HepG2 (cell line): ENCODE data around the gene PRKAR2A. TPM values are rescaled to one million over a fixed set of nuclear protein-coding genes. Genes with fewer than 3 reads are reported as not detected.
A peak's percentile ranks its signal among the peaks of the same experiment; 100 is the strongest.

Experiments
- CHCHD3 ChIP-seq: sonication (generic); formaldehyde crosslinking; IDR thresholded peaks from 2 replicates; pipeline ENCODE4 v1.8.0; 2022; ENCODE audit warnings: mild to moderate bottlenecking, missing genetic modification reagents, moderate library complexity
- FLYWCH1 ChIP-seq: sonication (generic); formaldehyde crosslinking; IDR thresholded peaks from 2 replicates; pipeline ENCODE4 v1.8.1; 2023; ENCODE audit warnings: mild to moderate bottlenecking, missing genetic modification reagents
- ISL2 ChIP-seq: sonication (generic); formaldehyde crosslinking; IDR thresholded peaks from 2 replicates; pipeline ENCODE4 v1.5.0; 2020; ENCODE audit warnings: missing genetic modification reagents
- NBN ChIP-seq: fragments of 450-650 bp; conservative IDR thresholded peaks from 2 replicates; pipeline ENCODE4 v1.6.1; 2017
- POLR2A ChIP-seq, 2 experiments: IDR thresholded peaks; 2 replicates each; pipeline ENCODE4 v1.6.1; 2011; ENCODE audit warnings: low read depth in 2 of 2, low read length in 2 of 2, mild to moderate bottlenecking in 1 of 2, moderate library complexity in 1 of 2; ENCODE audit not compliant: insufficient read depth in 1 of 2
- POLR2AphosphoS5 ChIP-seq: IDR thresholded peaks from 2 replicates; pipeline ENCODE4 v1.6.1; 2012; ENCODE audit warnings: low read depth, low read length
- RFXAP ChIP-seq: sonication (generic); formaldehyde crosslinking; IDR thresholded peaks from 2 replicates; pipeline ENCODE4 v1.4.0; 2020; ENCODE audit warnings: missing genetic modification reagents, borderline replicate concordance
- ZBTB42 ChIP-seq: sonication (generic); formaldehyde crosslinking; IDR thresholded peaks from 2 replicates; pipeline ENCODE4 v1.5.0; 2020; ENCODE audit warnings: mild to moderate bottlenecking, missing genetic modification reagents
- ZC3H4 ChIP-seq: sonication (generic); formaldehyde crosslinking; IDR thresholded peaks from 2 replicates; pipeline ENCODE4 v1.4.0; 2020; ENCODE audit warnings: missing genetic modification reagents, borderline replicate concordance
- ZNF263 ChIP-seq: sonication (generic); formaldehyde crosslinking; IDR thresholded peaks from 2 replicates; pipeline ENCODE4 v1.4.0; 2020; ENCODE audit warnings: missing genetic modification reagents
- ZNF431 ChIP-seq: sonication (generic); formaldehyde crosslinking; IDR thresholded peaks from 2 replicates; pipeline ENCODE4 v1.9.0; 2022; ENCODE audit warnings: missing genetic modification reagents, low read depth, mild to moderate bottlenecking, borderline replicate concordance
- ZNF607 ChIP-seq: sonication (generic); formaldehyde crosslinking; IDR thresholded peaks from 2 replicates; pipeline ENCODE4 v1.5.1; 2020; ENCODE audit warnings: missing genetic modification reagents, mild to moderate bottlenecking, borderline replicate concordance
- ZNF670 ChIP-seq: sonication (generic); formaldehyde crosslinking; IDR thresholded peaks from 2 replicates; pipeline ENCODE4 v1.8.0; 2022; ENCODE audit warnings: mild to moderate bottlenecking, missing genetic modification reagents, borderline replicate concordance
- ZNF781 ChIP-seq: sonication (generic); formaldehyde crosslinking; IDR thresholded peaks from 2 replicates; pipeline ENCODE4 v1.5.1; 2020; ENCODE audit warnings: borderline replicate concordance, mild to moderate bottlenecking, missing genetic modification reagents; ENCODE audit errors: not compliant biosample characterization
- polyA plus RNA-seq, 8 experiments: library from polyadenylated mRNA; depleted of rRNA in 3 of 8; stranded (reverse) in 7 of 8; unstranded in 1 of 8; fragments of >200 nt; fragmentation: Illumina TruSeq in 4 of 8; extraction: Trizol in 4 of 8; gene quantifications; 2 replicates each; pipeline versions ENCODE4 v1.2.1 to v1.2.3, GENCODE V29; 2011 to 2016; ENCODE audit warnings: low read depth in 4 of 8, missing spikeins in 1 of 8, mixed read lengths in 1 of 8; ENCODE audit not compliant: insufficient read depth in 1 of 8
- total RNA-seq, 5 experiments: library from RNA; depleted of rRNA; stranded (reverse); fragments of >200 nt; fragmentation: Illumina TruSeq; extraction: Trizol; gene quantifications; 2 replicates each; pipeline ENCODE4 v1.2.3, GENCODE V29; 2016; ENCODE audit warnings: low read depth in 1 of 5
- TF ChIP-seq, protein P1 (sequence below): IDR thresholded peaks from 2 replicates; pipeline ENCODE4 v1.6.1; 2018; ENCODE audit warnings: missing genetic modification reagents, mild to moderate bottlenecking, missing compliant biosample characterization
- TF ChIP-seq, protein P2 (sequence below): sonication (generic); formaldehyde crosslinking; IDR thresholded peaks from 2 replicates; pipeline ENCODE4 v1.4.0; 2020; ENCODE audit warnings: missing genetic modification reagents, borderline replicate concordance
- TF ChIP-seq, protein P3 (sequence below): sonication (generic); formaldehyde crosslinking; conservative IDR thresholded peaks from 2 replicates; pipeline ENCODE4 v1.8.0; 2022; ENCODE audit warnings: missing genetic modification reagents
- TF ChIP-seq, protein P4 (sequence below): sonication (generic); formaldehyde crosslinking; IDR thresholded peaks from 2 replicates; pipeline ENCODE4 v1.8.1; 2022; ENCODE audit warnings: low read depth, mild to moderate bottlenecking, missing genetic modification reagents

PRKAR2A gene
- total and polyA plus RNA-seq, 2 of the 13 experiments (the other 11 are each of a cell fraction or from before 2014, with no cell fraction given): 11.8 to 29.2 TPM

DNA sequence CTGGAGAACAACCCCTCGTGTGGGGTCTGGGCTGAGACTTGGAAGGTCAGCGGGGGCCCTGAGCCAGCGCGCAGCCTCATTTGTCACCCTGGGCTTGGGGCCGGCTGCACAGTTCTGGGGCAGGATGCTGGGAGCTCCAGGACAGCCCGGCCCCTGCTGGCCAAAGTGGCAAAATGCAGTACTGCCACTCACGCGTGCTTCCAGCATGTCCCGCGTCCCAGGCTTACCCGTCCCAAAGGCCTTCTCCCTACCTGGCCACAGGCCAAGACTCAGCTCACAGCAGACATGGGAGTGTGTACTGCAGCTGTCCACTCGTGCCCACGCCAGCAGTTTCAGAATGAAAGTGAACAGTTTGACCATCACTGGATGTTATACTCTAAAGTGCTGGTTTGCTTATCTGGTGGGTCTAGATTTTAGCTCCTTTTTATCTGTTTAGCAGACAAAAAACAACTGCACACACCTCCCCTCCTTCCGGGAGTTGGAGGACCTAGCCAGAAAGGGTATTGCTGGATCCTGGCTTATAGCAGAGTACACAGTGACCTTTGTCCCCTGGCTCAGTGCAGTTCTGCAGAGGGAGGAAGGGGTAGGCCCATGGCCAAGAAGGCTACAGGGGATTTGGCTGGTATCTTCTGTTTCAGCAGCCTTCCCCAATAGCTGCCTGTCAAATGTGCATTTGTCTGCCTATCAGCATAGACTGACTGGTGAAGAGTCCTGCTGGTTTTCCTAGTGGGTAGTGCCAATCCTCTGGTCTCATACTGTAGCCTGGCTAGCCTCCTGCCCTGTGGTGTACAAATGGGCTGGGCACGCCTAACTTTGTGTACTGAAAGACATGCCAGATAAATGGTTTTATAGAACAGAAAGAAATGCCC, 107.5 kb downstream of the PRKAR2A start (continued):
- TF ChIP-seq, protein P1, sequence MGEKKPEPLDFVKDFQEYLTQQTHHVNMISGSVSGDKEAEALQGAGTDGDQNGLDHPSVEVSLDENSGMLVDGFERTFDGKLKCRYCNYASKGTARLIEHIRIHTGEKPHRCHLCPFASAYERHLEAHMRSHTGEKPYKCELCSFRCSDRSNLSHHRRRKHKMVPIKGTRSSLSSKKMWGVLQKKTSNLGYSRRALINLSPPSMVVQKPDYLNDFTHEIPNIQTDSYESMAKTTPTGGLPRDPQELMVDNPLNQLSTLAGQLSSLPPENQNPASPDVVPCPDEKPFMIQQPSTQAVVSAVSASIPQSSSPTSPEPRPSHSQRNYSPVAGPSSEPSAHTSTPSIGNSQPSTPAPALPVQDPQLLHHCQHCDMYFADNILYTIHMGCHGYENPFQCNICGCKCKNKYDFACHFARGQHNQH: peak; percentile 46; the same call in 1 of the 2 replicates
- TF ChIP-seq, protein P2, sequence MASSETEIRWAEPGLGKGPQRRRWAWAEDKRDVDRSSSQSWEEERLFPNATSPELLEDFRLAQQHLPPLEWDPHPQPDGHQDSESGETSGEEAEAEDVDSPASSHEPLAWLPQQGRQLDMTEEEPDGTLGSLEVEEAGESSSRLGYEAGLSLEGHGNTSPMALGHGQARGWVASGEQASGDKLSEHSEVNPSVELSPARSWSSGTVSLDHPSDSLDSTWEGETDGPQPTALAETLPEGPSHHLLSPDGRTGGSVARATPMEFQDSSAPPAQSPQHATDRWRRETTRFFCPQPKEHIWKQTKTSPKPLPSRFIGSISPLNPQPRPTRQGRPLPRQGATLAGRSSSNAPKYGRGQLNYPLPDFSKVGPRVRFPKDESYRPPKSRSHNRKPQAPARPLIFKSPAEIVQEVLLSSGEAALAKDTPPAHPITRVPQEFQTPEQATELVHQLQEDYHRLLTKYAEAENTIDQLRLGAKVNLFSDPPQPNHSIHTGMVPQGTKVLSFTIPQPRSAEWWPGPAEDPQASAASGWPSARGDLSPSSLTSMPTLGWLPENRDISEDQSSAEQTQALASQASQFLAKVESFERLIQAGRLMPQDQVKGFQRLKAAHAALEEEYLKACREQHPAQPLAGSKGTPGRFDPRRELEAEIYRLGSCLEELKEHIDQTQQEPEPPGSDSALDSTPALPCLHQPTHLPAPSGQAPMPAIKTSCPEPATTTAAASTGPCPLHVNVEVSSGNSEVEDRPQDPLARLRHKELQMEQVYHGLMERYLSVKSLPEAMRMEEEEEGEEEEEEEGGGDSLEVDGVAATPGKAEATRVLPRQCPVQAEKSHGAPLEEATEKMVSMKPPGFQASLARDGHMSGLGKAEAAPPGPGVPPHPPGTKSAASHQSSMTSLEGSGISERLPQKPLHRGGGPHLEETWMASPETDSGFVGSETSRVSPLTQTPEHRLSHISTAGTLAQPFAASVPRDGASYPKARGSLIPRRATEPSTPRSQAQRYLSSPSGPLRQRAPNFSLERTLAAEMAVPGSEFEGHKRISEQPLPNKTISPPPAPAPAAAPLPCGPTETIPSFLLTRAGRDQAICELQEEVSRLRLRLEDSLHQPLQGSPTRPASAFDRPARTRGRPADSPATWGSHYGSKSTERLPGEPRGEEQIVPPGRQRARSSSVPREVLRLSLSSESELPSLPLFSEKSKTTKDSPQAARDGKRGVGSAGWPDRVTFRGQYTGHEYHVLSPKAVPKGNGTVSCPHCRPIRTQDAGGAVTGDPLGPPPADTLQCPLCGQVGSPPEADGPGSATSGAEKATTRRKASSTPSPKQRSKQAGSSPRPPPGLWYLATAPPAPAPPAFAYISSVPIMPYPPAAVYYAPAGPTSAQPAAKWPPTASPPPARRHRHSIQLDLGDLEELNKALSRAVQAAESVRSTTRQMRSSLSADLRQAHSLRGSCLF (CRISPR knock-in tag): no peak
- TF ChIP-seq, protein P3, sequence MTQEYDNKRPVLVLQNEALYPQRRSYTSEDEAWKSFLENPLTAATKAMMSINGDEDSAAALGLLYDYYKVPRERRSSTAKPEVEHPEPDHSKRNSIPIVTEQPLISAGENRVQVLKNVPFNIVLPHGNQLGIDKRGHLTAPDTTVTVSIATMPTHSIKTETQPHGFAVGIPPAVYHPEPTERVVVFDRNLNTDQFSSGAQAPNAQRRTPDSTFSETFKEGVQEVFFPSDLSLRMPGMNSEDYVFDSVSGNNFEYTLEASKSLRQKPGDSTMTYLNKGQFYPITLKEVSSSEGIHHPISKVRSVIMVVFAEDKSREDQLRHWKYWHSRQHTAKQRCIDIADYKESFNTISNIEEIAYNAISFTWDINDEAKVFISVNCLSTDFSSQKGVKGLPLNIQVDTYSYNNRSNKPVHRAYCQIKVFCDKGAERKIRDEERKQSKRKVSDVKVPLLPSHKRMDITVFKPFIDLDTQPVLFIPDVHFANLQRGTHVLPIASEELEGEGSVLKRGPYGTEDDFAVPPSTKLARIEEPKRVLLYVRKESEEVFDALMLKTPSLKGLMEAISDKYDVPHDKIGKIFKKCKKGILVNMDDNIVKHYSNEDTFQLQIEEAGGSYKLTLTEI (CRISPR knock-in tag): no peak
- TF ChIP-seq ZNF263 (CRISPR knock-in tag): no peak
- TF ChIP-seq ZNF607 (CRISPR knock-in tag): peak; percentile 50; the same call in 1 of the 2 replicates
- no peak for TF ChIP-seq ISL2 (CRISPR knock-in tag)
- no peak for TF ChIP-seq ZC3H4 (CRISPR knock-in tag)
- TF ChIP-seq ZNF781: peak; percentile 50
- no peak for TF ChIP-seq CHCHD3
- TF ChIP-seq RFXAP (CRISPR knock-in tag): no peak
- TF ChIP-seq ZBTB42: no peak
- no peak; the same call in 1 of the 2 replicates for TF ChIP-seq POLR2AphosphoS5
- no peak for TF ChIP-seq NBN
- peak; percentile 54 to 70; a peak in 3 of 4 replicates for TF ChIP-seq POLR2A (IDR thresholded peaks at IDR 0.05; ENCODE audit: insufficient read depth in 1 of 2, low read depth in 2 of 2, low read length in 2 of 2)
- TF ChIP-seq FLYWCH1 (CRISPR knock-in tag): no peak
- 0 out of 2 replicates have a peak, but pooled peaks have one; percentile 35 for TF ChIP-seq ZNF431 (CRISPR knock-in tag)
- no peak for TF ChIP-seq ZNF670
- TF ChIP-seq, protein P4, sequence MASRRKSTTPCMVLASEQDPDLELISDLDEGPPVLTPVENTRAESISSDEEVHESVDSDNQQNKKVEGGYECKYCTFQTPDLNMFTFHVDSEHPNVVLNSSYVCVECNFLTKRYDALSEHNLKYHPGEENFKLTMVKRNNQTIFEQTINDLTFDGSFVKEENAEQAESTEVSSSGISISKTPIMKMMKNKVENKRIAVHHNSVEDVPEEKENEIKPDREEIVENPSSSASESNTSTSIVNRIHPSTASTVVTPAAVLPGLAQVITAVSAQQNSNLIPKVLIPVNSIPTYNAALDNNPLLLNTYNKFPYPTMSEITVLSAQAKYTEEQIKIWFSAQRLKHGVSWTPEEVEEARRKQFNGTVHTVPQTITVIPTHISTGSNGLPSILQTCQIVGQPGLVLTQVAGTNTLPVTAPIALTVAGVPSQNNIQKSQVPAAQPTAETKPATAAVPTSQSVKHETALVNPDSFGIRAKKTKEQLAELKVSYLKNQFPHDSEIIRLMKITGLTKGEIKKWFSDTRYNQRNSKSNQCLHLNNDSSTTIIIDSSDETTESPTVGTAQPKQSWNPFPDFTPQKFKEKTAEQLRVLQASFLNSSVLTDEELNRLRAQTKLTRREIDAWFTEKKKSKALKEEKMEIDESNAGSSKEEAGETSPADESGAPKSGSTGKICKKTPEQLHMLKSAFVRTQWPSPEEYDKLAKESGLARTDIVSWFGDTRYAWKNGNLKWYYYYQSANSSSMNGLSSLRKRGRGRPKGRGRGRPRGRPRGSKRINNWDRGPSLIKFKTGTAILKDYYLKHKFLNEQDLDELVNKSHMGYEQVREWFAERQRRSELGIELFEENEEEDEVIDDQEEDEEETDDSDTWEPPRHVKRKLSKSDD (CRISPR knock-in tag): 0 out of 2 replicates have a peak, but pooled peaks have one; percentile 64
